GM19395 (cell line): Measurements from ENCODE around the gene EIF4E2.
"Not testable (repeated sequence)": the region's sequence is repeated elsewhere in the genome, so short reads cannot be mapped to it uniquely, and the experiment has no call there.

Experiments
- ATAC-seq: cut with Tn5 transposase; IDR thresholded peaks from one replicate; pipeline ENCODE4 v1.9.1; 2021; ENCODE audit warnings: mild to moderate bottlenecking, moderate library complexity; ENCODE audit not compliant: unreplicated experiment

EIF4E2 gene

GRCh38 chr2:232562515-232563151, 12.1 kb downstream of the EIF4E2 start:
- ATAC-seq = no peak

- ATAC-seq = no peak
These were observed 13.1 kb downstream of the EIF4E2 start for GRCh38 chr2:232563580-232563979.

GRCh38 chr2:232567721-232568120, 17.2 kb downstream of the EIF4E2 start:
- no peak for ATAC-seq

- no peak for ATAC-seq
These were observed 17.7 kb downstream of the EIF4E2 start for GRCh38 chr2:232568161-232568560.

- ATAC-seq = no peak
These were observed 19.1 kb downstream of the EIF4E2 start for GRCh38 chr2:232569541-232569940.

GRCh38 chr2:232570481-232570880, 20.0 kb downstream of the EIF4E2 start:
- not testable (repeated sequence) for ATAC-seq

GRCh38 chr2:232571026-232571474, 20.6 kb downstream of the EIF4E2 start:
- ATAC-seq = no peak

GRCh38 chr2:232573042-232573441, 22.6 kb downstream of the EIF4E2 start:
- no peak for ATAC-seq

- ATAC-seq = no peak
These were observed 23.4 kb downstream of the EIF4E2 start for GRCh38 chr2:232573771-232574435.

- no peak for ATAC-seq
These were observed 24.4 kb downstream of the EIF4E2 start for GRCh38 chr2:232574674-232575403.

- no peak for ATAC-seq
These were observed 24.9 kb downstream of the EIF4E2 start for GRCh38 chr2:232575404-232575746.

- ATAC-seq = no peak
These were observed 26.5 kb downstream of the EIF4E2 start for GRCh38 chr2:232576995-232577394.

- ATAC-seq = no peak
These were observed 27.4 kb downstream of the EIF4E2 start for GRCh38 chr2:232577841-232578240.

GRCh38 chr2:232578626-232579025, 28.1 kb downstream of the EIF4E2 start:
- no peak for ATAC-seq

GRCh38 chr2:232580648-232580981, 30.1 kb downstream of the EIF4E2 start:
- no peak for ATAC-seq

- no peak for ATAC-seq
These were observed 31.2 kb downstream of the EIF4E2 start for GRCh38 chr2:232581725-232582124.

- no peak for ATAC-seq
These were observed 33.7 kb downstream of the EIF4E2 start for GRCh38 chr2:232584238-232584637.

- ATAC-seq = no peak
These were observed 36.5 kb downstream of the EIF4E2 start for GRCh38 chr2:232586943-232587505.

GRCh38 chr2:232587512-232587911, 37.0 kb downstream of the EIF4E2 start:
- ATAC-seq = no peak

- no peak for ATAC-seq
These were observed 37.5 kb downstream of the EIF4E2 start for GRCh38 chr2:232588031-232588430.

- no peak for ATAC-seq
These were observed 38.4 kb downstream of the EIF4E2 start for GRCh38 chr2:232588680-232589585.
